ENCODE data around the gene KRTAP16-1.

DNA sequence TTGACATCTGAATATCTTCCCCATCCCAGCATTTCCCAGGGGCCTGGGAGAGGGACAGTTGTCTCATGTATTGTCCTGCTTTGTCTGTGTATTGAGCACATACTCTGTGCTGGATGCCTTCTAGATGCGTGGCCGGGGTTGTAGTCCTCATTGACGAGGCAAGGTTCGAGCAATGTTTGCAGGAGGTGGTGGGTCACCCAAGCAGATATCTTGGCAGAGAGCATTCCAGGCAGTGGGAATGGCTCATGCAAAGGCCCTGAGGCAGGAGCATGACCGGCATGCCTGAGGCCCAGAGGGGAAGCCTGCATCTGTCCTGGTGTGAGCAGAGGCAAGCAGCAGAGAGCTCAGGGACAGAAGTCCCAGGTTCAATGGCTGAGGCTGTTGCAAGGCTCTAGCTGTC lies 24.0 kb upstream of the KRTAP16-1 start:
- TF ChIP-seq ESRRA (CRISPR knock-in tag; IDR thresholded peaks at IDR 0.05; ENCODE audit: low read depth) = no peak
- no peak for TF ChIP-seq CHCHD3 (CRISPR knock-in tag; IDR thresholded peaks at IDR 0.05)
- no peak for TF ChIP-seq NFATC3 (CRISPR knock-in tag; IDR thresholded peaks at IDR 0.05)
- no peak for TF ChIP-seq SRSF4 (IDR thresholded peaks at IDR 0.05; ENCODE audit: low read depth, low read length, poor library complexity, severe bottlenecking)
- TF ChIP-seq, protein P1, sequence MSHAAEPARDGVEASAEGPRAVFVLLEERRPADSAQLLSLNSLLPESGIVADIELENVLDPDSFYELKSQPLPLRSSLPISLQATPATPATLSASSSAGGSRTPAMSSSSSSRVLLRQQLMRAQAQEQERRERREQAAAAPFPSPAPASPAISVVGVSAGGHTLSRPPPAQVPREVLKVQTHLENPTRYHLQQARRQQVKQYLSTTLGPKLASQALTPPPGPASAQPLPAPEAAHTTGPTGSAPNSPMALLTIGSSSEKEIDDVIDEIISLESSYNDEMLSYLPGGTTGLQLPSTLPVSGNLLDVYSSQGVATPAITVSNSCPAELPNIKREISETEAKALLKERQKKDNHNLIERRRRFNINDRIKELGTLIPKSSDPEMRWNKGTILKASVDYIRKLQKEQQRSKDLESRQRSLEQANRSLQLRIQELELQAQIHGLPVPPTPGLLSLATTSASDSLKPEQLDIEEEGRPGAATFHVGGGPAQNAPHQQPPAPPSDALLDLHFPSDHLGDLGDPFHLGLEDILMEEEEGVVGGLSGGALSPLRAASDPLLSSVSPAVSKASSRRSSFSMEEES (CRISPR knock-in tag; IDR thresholded peaks at IDR 0.05) = no peak
- TF ChIP-seq, protein P2, sequence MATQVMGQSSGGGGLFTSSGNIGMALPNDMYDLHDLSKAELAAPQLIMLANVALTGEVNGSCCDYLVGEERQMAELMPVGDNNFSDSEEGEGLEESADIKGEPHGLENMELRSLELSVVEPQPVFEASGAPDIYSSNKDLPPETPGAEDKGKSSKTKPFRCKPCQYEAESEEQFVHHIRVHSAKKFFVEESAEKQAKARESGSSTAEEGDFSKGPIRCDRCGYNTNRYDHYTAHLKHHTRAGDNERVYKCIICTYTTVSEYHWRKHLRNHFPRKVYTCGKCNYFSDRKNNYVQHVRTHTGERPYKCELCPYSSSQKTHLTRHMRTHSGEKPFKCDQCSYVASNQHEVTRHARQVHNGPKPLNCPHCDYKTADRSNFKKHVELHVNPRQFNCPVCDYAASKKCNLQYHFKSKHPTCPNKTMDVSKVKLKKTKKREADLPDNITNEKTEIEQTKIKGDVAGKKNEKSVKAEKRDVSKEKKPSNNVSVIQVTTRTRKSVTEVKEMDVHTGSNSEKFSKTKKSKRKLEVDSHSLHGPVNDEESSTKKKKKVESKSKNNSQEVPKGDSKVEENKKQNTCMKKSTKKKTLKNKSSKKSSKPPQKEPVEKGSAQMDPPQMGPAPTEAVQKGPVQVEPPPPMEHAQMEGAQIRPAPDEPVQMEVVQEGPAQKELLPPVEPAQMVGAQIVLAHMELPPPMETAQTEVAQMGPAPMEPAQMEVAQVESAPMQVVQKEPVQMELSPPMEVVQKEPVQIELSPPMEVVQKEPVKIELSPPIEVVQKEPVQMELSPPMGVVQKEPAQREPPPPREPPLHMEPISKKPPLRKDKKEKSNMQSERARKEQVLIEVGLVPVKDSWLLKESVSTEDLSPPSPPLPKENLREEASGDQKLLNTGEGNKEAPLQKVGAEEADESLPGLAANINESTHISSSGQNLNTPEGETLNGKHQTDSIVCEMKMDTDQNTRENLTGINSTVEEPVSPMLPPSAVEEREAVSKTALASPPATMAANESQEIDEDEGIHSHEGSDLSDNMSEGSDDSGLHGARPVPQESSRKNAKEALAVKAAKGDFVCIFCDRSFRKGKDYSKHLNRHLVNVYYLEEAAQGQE (IDR thresholded peaks at IDR 0.05; ENCODE audit: borderline replicate concordance in 1 of 2, low read depth in 1 of 2, low read length in 2 of 2) = no peak
- TF ChIP-seq, protein P3, sequence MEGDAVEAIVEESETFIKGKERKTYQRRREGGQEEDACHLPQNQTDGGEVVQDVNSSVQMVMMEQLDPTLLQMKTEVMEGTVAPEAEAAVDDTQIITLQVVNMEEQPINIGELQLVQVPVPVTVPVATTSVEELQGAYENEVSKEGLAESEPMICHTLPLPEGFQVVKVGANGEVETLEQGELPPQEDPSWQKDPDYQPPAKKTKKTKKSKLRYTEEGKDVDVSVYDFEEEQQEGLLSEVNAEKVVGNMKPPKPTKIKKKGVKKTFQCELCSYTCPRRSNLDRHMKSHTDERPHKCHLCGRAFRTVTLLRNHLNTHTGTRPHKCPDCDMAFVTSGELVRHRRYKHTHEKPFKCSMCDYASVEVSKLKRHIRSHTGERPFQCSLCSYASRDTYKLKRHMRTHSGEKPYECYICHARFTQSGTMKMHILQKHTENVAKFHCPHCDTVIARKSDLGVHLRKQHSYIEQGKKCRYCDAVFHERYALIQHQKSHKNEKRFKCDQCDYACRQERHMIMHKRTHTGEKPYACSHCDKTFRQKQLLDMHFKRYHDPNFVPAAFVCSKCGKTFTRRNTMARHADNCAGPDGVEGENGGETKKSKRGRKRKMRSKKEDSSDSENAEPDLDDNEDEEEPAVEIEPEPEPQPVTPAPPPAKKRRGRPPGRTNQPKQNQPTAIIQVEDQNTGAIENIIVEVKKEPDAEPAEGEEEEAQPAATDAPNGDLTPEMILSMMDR (CRISPR knock-in tag; IDR thresholded peaks at IDR 0.05) = no peak
- TF ChIP-seq SOX5 (CRISPR knock-in tag; IDR thresholded peaks at IDR 0.05; ENCODE audit: borderline replicate concordance) = no peak
- TF ChIP-seq EP300 (IDR thresholded peaks at IDR 0.05; ENCODE audit: low read depth in 2 of 2, low read length in 2 of 2) = no peak
- no peak for TF ChIP-seq EP300 (CRISPR knock-in tag; IDR thresholded peaks at IDR 0.05; ENCODE audit: borderline replicate concordance)
- TF ChIP-seq POLR2A (IDR thresholded peaks at IDR 0.05; ENCODE audit: insufficient read depth in 1 of 2, low read depth in 2 of 2, low read length in 2 of 2) = no peak
- TF ChIP-seq ZNF30 (CRISPR knock-in tag; IDR thresholded peaks at IDR 0.05) = no peak
- no peak for TF ChIP-seq RNF2 (conservative IDR thresholded peaks at IDR 0.05; ENCODE audit: low read depth)
- no peak for TF ChIP-seq BCL6 (CRISPR knock-in tag; IDR thresholded peaks at IDR 0.05)
- no peak for TF ChIP-seq KDM1A (CRISPR knock-in tag; IDR thresholded peaks at IDR 0.05)

All from HepG2 (cell line).